Stimulated activated CD8-positive, alpha-beta memory T cell treated with anti-CD3 and anti-CD28 coated beads, Interleukin-12 subunit alpha, Interleukin-12 subunit beta, amount 100 ng/mL, for 1 hour (primary cell): ENCODE data around the gene CALML4.
"Not testable (repeated sequence)": the region's sequence is repeated elsewhere in the genome, so short reads cannot be mapped to it uniquely, and the experiment has no call there.

Experiments used
- DNase-seq: peaks from one replicate; pipeline ENCODE4 v3.0.0-alpha.2; 2020; ENCODE audit warnings: low read depth

CALML4 gene

GRCh38 chr15:68190048-68190447 lies 15.1 kb downstream of the CALML4 start:
- no peak for DNase-seq

GRCh38 chr15:68188647-68189046 lies 16.5 kb downstream of the CALML4 start:
- DNase-seq = no peak

- DNase-seq = no peak
These were observed 17.6 kb downstream of the CALML4 start for GRCh38 chr15:68187559-68187958.

GRCh38 chr15:68186671-68187397 lies 18.3 kb downstream of the CALML4 start:
- no peak for DNase-seq

GRCh38 chr15:68184616-68185480 lies 20.3 kb downstream of the CALML4 start:
- DNase-seq = no peak

- DNase-seq = no peak
These were observed 21.4 kb downstream of the CALML4 start for GRCh38 chr15:68183616-68184315.

- DNase-seq = no peak
These were observed 27.4 kb downstream of the CALML4 start for GRCh38 chr15:68177742-68178141.

GRCh38 chr15:68176601-68177000 lies 28.5 kb downstream of the CALML4 start:
- no peak for DNase-seq

GRCh38 chr15:68175526-68175925 lies 29.6 kb downstream of the CALML4 start:
- DNase-seq = no peak

GRCh38 chr15:68173119-68173518 lies 32.0 kb downstream of the CALML4 start:
- no peak for DNase-seq

- not testable (repeated sequence) for DNase-seq
These were observed 33.1 kb downstream of the CALML4 start for GRCh38 chr15:68172037-68172436.

GRCh38 chr15:68166847-68167246 lies 38.3 kb downstream of the CALML4 start:
- DNase-seq = no peak

GRCh38 chr15:68163191-68163590 lies 41.9 kb downstream of the CALML4 start:
- no peak for DNase-seq

- DNase-seq = no peak
These were observed 47.0 kb downstream of the CALML4 start for GRCh38 chr15:68158046-68158628.

- no peak for DNase-seq
These were observed 48.1 kb downstream of the CALML4 start for GRCh38 chr15:68157074-68157473.

- no peak for DNase-seq
These were observed 50.1 kb downstream of the CALML4 start for GRCh38 chr15:68154923-68155559.

GRCh38 chr15:68152342-68152741 lies 52.8 kb downstream of the CALML4 start:
- no peak for DNase-seq

- no peak for DNase-seq
These were observed 53.9 kb downstream of the CALML4 start for GRCh38 chr15:68151277-68151676.

- no peak for DNase-seq
These were observed 54.9 kb downstream of the CALML4 start for GRCh38 chr15:68150187-68150586.

- no peak for DNase-seq
These were observed 56.1 kb downstream of the CALML4 start for GRCh38 chr15:68149059-68149458.

GRCh38 chr15:68148039-68148438 lies 57.1 kb downstream of the CALML4 start:
- no peak for DNase-seq

- no peak for DNase-seq
These were observed 59.4 kb downstream of the CALML4 start for GRCh38 chr15:68145706-68146105.
